ENCODE results near the gene LRRC75B.

- TF ChIP-seq, protein P1, sequence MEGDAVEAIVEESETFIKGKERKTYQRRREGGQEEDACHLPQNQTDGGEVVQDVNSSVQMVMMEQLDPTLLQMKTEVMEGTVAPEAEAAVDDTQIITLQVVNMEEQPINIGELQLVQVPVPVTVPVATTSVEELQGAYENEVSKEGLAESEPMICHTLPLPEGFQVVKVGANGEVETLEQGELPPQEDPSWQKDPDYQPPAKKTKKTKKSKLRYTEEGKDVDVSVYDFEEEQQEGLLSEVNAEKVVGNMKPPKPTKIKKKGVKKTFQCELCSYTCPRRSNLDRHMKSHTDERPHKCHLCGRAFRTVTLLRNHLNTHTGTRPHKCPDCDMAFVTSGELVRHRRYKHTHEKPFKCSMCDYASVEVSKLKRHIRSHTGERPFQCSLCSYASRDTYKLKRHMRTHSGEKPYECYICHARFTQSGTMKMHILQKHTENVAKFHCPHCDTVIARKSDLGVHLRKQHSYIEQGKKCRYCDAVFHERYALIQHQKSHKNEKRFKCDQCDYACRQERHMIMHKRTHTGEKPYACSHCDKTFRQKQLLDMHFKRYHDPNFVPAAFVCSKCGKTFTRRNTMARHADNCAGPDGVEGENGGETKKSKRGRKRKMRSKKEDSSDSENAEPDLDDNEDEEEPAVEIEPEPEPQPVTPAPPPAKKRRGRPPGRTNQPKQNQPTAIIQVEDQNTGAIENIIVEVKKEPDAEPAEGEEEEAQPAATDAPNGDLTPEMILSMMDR (IDR thresholded peaks at IDR 0.05; ENCODE audit: extremely low read depth in 1 of 2, insufficient read depth in 1 of 2, low read depth in 1 of 2, low read length in 2 of 2) = no peak
- TF ChIP-seq POLR2A (IDR thresholded peaks at IDR 0.05; ENCODE audit: low read depth, low read length) (no peak), JUN (IDR thresholded peaks at IDR 0.05; ENCODE audit: borderline replicate concordance, insufficient read depth, insufficient read length, low read depth) (no peak), EZH2 (IDR thresholded peaks at IDR 0.05; ENCODE audit: borderline replicate concordance, low read depth, low read length, severe bottlenecking) (no peak), POLR2AphosphoS5 (IDR thresholded peaks at IDR 0.05; ENCODE audit: insufficient read depth, low read depth, low read length) (no peak)
Observed at GRCh38 chr22:24582056-24582814, 10.6 kb downstream of the LRRC75B start.
